ENCODE measurements around the gene UBR3.

GRCh38 chr2:170113168-170113894 lies 286.1 kb downstream of the UBR3 start:
- TF ChIP-seq CTCF (conservative IDR thresholded peaks at IDR 0.05; ENCODE audit: low read length) = no peak
- no peak for TF ChIP-seq EZH2phosphoT487 (IDR thresholded peaks at IDR 0.05; ENCODE audit: borderline replicate concordance, low read depth, low read length)

Data from OCI-LY7 (cell line).